A673 (cell line): Measurements from ENCODE around the gene LIG3.

ENCODE experiments used
- CTCF ChIP-seq: fragments of 300-800, 200-600 bp; sonication (generic); conservative IDR thresholded peaks from 2 replicates; pipeline ENCODE4 v1.5.1; 2017; ENCODE audit warnings: low read depth, mild to moderate bottlenecking, antibody characterized with exemption, low read length, moderate library complexity, mixed read lengths
- EZH2 ChIP-seq: fragments of 200-600 bp; sonication (generic); IDR thresholded peaks from 2 replicates; pipeline ENCODE4 v1.6.1; 2017; ENCODE audit warnings: borderline replicate concordance, low read depth, mild to moderate bottlenecking, mixed read lengths, antibody characterized with exemption, low read length; ENCODE audit not compliant: poor library complexity, severe bottlenecking

- no peak for TF ChIP-seq CTCF
- TF ChIP-seq EZH2 = no peak
These were observed 29.8 kb downstream of the LIG3 start for GRCh38 chr17:35010093-35010492.
